Renal cortical epithelial cell (primary cell): ENCODE measurements around the gene SRGAP2B. TPM values are rescaled to one million over a fixed set of nuclear protein-coding genes. Genes with fewer than 3 reads are reported as not detected.
"Not testable (repeated sequence)": the region's sequence is repeated elsewhere in the genome, so short reads cannot be mapped to it uniquely, and the experiment has no call there.

Experiments used
- DNase-seq: peaks from one replicate; pipeline ENCODE4 v3.0.0-alpha.2; 2011; ENCODE audit warnings: low read depth
- total RNA-seq: library from RNA; depleted of rRNA; stranded (reverse); fragments of >200 nt; gene quantifications from 2 replicates; pipeline ENCODE4 v1.2.3, GENCODE V29; 2014

Gene SRGAP2B
- total RNA-seq, 1 donor from 2014 or later = 68.8 TPM

- not testable (repeated sequence) for DNase-seq
Measured at GRCh38 chr1:144900841-144901240, 194.3 kb downstream of the SRGAP2B start.

GRCh38 chr1:144894454-144895201, 200.5 kb downstream of the SRGAP2B start:
- not testable (repeated sequence) for DNase-seq

GRCh38 chr1:144893710-144894438, 201.3 kb downstream of the SRGAP2B start:
- DNase-seq = not testable (repeated sequence)

GRCh38 chr1:144893062-144893461, 202.1 kb downstream of the SRGAP2B start:
- not testable (repeated sequence) for DNase-seq

- DNase-seq = not testable (repeated sequence)
Measured at GRCh38 chr1:144889450-144890115, 205.5 kb downstream of the SRGAP2B start.

GRCh38 chr1:144883022-144883421, 212.1 kb downstream of the SRGAP2B start:
- not testable (repeated sequence) for DNase-seq

- DNase-seq = not testable (repeated sequence)
Measured at GRCh38 chr1:144882343-144882742, 212.8 kb downstream of the SRGAP2B start.

GRCh38 chr1:144858607-144859006, 236.5 kb downstream of the SRGAP2B start:
- not testable (repeated sequence) for DNase-seq

Other genes with a start within 250 kb of the SRGAP2B start
- gene FAM72D, start 646 bp upstream of the SRGAP2B start, total RNA-seq = 0.15 and 0.52 TPM in 2 replicates
- not detected in 2 replicates for gene PPIAL4D, start 146.8 kb upstream of the SRGAP2B start, total RNA-seq